Nephron progenitor cell (in vitro differentiated cells): Measurements from ENCODE around the gene TEX35.
"Not testable (repeated sequence)": the region's sequence is repeated elsewhere in the genome, so short reads cannot be mapped to it uniquely, and the experiment has no call there.

Experiments used
- DNase-seq: peaks from one replicate; pipeline ENCODE4 v3.0.0; 2021
- H3K27ac Mint-ChIP-seq: 2 replicates; pipeline ENCODE4 v1.8.0; 2021; ENCODE audit warnings: mild to moderate bottlenecking, moderate library complexity, mixed read lengths
- H3K27me3 Mint-ChIP-seq: 2 replicates; pipeline ENCODE4 v1.8.0; 2021; ENCODE audit warnings: mild to moderate bottlenecking, low read depth, mixed read lengths; ENCODE audit not compliant: poor library complexity
- H3K36me3 Mint-ChIP-seq: 2 replicates; pipeline ENCODE4 v1.8.0; 2021; ENCODE audit warnings: low read depth, mixed read lengths
- H3K4me1 Mint-ChIP-seq: 2 replicates; pipeline ENCODE4 v1.8.0; 2021; ENCODE audit warnings: mixed read lengths
- H3K4me3 Mint-ChIP-seq: 2 replicates; pipeline ENCODE4 v1.8.0; 2021; ENCODE audit warnings: mild to moderate bottlenecking, moderate library complexity, mixed read lengths
- H3K9me3 Mint-ChIP-seq: 2 replicates; pipeline ENCODE4 v1.8.0; 2021; ENCODE audit warnings: mild to moderate bottlenecking, moderate library complexity, mixed read lengths
- TF ChIP-seq, protein P1 (sequence below): fragments of 200-600 bp; sonication (generic); IDR thresholded peaks from 2 replicates; pipeline ENCODE4 v1.5.0; 2021; ENCODE audit warnings: antibody characterized with exemption

TEX35 gene

DNA sequence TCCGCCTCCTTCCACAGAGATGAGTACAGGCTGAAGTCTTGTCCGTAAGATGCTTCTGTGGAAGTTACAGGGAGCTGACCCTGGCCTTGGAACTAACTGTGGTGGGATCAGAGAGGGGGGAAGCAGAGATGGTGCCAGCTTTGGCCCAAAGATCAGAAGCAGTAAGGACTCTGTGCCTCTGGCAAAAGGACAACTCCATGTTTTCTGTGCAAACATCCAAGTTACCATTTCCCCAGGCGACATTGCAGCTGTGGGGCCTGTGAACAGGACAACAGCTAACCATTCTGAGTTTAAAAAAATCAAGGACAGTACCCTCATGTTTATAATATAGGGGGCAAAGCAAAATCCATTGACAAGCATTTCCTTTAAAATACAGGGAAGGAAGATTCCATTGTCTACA lies 38.4 kb downstream of the TEX35 start:
- DNase-seq: no peak
- TF ChIP-seq, protein P1, sequence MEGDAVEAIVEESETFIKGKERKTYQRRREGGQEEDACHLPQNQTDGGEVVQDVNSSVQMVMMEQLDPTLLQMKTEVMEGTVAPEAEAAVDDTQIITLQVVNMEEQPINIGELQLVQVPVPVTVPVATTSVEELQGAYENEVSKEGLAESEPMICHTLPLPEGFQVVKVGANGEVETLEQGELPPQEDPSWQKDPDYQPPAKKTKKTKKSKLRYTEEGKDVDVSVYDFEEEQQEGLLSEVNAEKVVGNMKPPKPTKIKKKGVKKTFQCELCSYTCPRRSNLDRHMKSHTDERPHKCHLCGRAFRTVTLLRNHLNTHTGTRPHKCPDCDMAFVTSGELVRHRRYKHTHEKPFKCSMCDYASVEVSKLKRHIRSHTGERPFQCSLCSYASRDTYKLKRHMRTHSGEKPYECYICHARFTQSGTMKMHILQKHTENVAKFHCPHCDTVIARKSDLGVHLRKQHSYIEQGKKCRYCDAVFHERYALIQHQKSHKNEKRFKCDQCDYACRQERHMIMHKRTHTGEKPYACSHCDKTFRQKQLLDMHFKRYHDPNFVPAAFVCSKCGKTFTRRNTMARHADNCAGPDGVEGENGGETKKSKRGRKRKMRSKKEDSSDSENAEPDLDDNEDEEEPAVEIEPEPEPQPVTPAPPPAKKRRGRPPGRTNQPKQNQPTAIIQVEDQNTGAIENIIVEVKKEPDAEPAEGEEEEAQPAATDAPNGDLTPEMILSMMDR: no peak
- Mint-ChIP-seq H3K27me3 (peaks cover 4% of the 10 kb centered on the region), H3K27ac (no peak overlapping the region), H3K4me1 (no peaks in the 10 kb centered on the region), H3K9me3 (peaks cover 38% of the 10 kb centered on the region), H3K4me3 (no peak overlapping the region), H3K36me3 (peaks cover 70% of the 10 kb centered on the region)

DNA sequence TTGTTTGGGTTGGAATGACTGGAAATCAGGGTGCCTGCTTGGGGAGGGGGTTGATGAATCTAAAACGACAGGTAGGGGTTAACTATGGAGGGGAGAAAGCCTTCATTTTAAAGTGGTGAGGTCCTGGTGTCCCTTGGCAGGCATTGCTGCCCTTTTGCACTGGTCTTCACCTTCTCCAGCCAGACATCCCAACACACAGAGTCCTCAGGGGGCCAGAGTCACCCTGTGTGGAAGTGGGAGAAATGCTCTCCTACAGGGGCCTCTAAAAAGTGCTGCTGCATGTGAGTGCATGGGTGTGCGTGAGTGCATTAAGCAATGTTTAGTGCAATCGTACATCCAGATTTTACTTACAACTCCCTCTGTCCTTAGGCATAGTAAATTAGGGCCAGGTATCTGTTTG lies 39.0 kb downstream of the TEX35 start:
- Mint-ChIP-seq H3K9me3 (peaks cover 38% of the 10 kb centered on the region), H3K36me3 (peaks cover 67% of the 10 kb centered on the region), H3K27me3 (peaks cover 4% of the 10 kb centered on the region), H3K4me1 (no peaks in the 10 kb centered on the region), H3K27ac (no peak overlapping the region), H3K4me3 (no peak overlapping the region)
- TF ChIP-seq, protein P1: no peak
- DNase-seq: no peak

DNA sequence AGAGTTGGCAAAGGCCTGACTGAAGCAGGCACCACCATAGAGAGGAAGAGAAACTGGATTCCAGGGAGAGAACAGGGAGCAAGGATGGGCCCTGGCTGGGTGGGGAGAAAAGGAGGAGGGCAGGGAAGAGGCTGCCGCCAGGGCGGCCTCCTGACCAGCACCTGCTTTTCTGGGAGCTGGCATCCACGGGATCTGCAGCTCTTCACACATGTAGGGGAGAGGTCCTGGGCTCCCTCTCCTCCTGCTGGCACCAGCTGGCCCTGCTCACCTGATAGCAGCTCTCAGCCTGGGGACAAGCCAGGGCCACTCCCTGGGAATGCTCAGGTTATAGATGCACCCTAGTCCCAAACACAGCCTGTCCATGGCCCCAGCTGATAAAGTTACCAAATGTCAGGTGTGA lies 39.9 kb downstream of the TEX35 start:
- no peaks in the 10 kb centered on the region for H3K4me1 Mint-ChIP-seq
- no peak for DNase-seq
- H3K36me3 Mint-ChIP-seq: peaks cover 59% of the 10 kb centered on the region
- TF ChIP-seq, protein P1: no peak
- H3K27me3 Mint-ChIP-seq: peaks cover 4% of the 10 kb centered on the region
- peak overlapping the region; percentile 25 for H3K4me3 Mint-ChIP-seq
- no peak overlapping the region for H3K27ac Mint-ChIP-seq
- H3K9me3 Mint-ChIP-seq: peaks cover 38% of the 10 kb centered on the region

DNA sequence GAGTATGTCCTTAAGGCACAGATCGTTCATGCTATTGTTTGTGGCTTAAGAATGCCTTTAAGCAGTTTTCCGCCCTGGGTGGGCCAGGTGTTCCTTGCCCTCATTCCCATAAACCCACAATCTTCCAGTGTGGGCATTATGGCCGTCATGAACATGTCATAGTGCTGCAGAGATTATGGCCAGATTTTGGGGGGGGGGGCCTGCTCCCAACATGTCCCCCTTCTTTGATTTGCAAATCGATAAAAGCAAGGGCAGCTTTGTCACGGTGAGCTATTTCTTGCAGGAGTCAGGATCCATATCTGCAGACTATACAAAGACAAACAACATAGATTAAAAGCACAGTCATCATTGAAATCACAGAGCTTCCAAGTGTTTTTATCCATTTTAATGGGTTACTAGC lies 41.4 kb downstream of the TEX35 start:
- peaks cover 52% of the 10 kb centered on the region for H3K36me3 Mint-ChIP-seq
- H3K27me3 Mint-ChIP-seq, H3K4me1 Mint-ChIP-seq, H3K27ac Mint-ChIP-seq, H3K4me3 Mint-ChIP-seq, DNase-seq: not testable (repeated sequence)
- peaks cover 40% of the 10 kb centered on the region for H3K9me3 Mint-ChIP-seq

DNA sequence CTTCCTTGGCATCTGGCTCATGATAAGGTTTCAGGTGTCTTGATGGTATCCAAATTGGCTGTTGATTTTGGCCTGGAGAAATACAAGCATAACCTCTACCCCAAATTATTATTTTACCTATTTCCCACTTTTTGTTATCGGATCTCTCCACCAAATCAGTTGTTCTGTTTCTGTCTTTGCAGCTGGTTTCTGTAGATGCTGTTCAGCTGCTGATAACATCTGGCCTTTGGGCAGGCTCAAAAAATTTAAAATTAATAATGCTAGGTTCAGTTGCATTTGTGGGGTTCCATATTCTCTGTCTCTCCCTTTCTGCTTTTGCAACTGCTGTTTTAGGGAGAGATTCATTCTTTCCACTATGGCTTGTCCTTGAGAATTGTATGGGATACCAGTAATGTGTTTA lies 42.7 kb downstream of the TEX35 start:
- peaks cover 49% of the 10 kb centered on the region for H3K9me3 Mint-ChIP-seq
- H3K4me3 Mint-ChIP-seq, H3K4me1 Mint-ChIP-seq, DNase-seq, H3K27me3 Mint-ChIP-seq, H3K27ac Mint-ChIP-seq: not testable (repeated sequence)
- H3K36me3 Mint-ChIP-seq: peaks cover 44% of the 10 kb centered on the region

DNA sequence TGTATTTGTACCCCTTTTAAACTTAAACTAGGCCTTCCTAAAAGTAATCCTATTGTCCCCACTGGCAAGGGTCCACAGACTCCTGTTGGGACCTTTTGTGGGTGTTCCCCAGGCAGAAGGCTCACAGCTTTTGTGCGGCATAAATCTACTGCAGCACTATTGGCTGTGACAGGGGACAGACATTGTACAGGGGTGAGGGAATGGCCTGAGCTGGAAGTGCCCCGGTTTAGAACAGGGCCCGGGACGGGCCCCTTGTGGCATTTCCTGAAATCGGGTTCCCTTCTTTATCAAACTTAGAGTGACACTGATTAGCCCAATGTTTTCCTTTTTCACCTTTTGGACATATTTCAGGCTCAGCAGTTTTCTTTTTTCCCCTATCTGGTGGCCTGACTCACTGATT lies 45.9 kb downstream of the TEX35 start:
- peaks cover 25% of the 10 kb centered on the region for H3K36me3 Mint-ChIP-seq
- not testable (repeated sequence) for H3K27me3 Mint-ChIP-seq, DNase-seq, H3K4me1 Mint-ChIP-seq, H3K27ac Mint-ChIP-seq, H3K4me3 Mint-ChIP-seq
- peaks cover 38% of the 10 kb centered on the region for H3K9me3 Mint-ChIP-seq

DNA sequence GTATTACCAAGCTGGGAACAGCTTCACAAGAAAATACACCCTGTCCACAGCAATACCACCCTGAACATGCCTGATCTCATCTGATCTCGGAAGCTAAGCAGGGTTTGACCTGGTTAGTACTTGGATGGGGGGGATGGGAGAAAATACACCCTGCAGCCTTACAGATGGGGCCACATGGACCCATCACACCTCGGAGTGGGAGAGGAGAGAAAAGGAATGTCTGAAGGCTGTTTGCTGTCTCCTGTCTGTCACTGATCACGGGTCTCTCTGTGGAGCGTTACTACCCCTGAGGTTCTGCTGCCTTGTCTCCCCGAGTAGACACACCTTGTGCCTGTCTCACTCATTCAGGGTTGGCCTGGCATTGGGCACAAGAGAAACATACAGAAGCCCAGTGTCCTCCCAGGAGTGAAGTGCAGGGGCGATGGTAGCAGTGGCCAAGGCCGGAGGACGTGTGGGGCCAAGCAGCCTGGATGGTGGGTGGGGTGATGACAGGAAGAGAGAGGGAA lies 48.0 kb downstream of the TEX35 start:
- H3K36me3 Mint-ChIP-seq: peaks cover 6% of the 10 kb centered on the region
- H3K9me3 Mint-ChIP-seq: peaks cover 18% of the 10 kb centered on the region
- no peak overlapping the region for H3K4me3 Mint-ChIP-seq
- no peaks in the 10 kb centered on the region for H3K4me1 Mint-ChIP-seq
- no peak for DNase-seq
- H3K27ac Mint-ChIP-seq: peak overlapping the region; percentile 86
- H3K27me3 Mint-ChIP-seq: no peaks in the 10 kb centered on the region
- TF ChIP-seq, protein P1: no peak
